ENCODE results near the gene PTPRE. TPM values are rescaled to one million over a fixed set of nuclear protein-coding genes. Genes with fewer than 3 reads are reported as not detected.

PTPRE gene
- total and polyA plus RNA-seq, 2 of the 4 experiments (the other 2 are of a cell fraction), result 0.34 to 0.54 TPM

DNA sequence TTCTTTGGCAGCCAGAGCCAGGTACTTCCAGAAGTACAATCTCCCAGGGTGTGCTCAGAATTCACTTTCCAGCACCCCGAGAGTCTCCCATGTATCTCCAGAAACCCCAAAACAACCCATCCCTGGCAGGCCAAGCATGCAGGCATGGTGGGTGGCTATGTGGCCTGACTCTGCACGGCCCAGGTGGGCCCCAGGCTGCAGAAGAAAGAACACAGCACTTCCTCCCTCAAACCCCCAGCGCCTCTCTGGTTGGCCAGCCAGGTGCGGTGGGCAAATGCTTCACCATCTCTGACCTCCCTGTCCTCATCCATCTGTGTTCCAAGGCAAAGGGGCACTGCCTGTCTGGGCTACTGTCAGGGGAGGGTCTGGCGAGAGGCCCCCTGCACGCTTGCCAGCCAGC is 119.0 kb downstream of the PTPRE start:
- intact Hi-C loops (cut with micrococcal nuclease), result no loop called here
- no peak overlapping the region for H3K4me2 ChIP-seq (ENCODE audit: low read depth, low read length)
- in situ Hi-C loops (cut with MboI; ENCODE audit: low sequenced_read_pairs), result no loop called here

More for the DNA sequence above, 119.0 kb downstream of the PTPRE start:
- Histone ChIP-seq H3K36me3 (ENCODE audit: control insufficient read depth, insufficient read depth, low read length) (no peaks in the 10 kb centered on the region), H3K4me1 (ENCODE audit: control insufficient read depth, insufficient read depth, low read length) (no peaks in the 10 kb centered on the region), H3K4me3 (ENCODE audit: insufficient read depth, low read depth, low read length) (no peak overlapping the region), H4K91ac (ENCODE audit: insufficient read depth, low read depth, low read length) (no peak overlapping the region), H2BK5ac (ENCODE audit: low read depth, low read length, poor library complexity, severe bottlenecking) (no peak overlapping the region), H2AK5ac (ENCODE audit: low read depth, low read length) (no peak overlapping the region), H3K27ac (ENCODE audit: insufficient read depth, low read length) (no peak overlapping the region), H3K9ac (ENCODE audit: low read depth, low read length) (no peak overlapping the region), H3K4ac (ENCODE audit: low read depth, low read length) (no peak overlapping the region), H3K9me3 (ENCODE audit: control insufficient read depth, insufficient read depth, low read length) (no peaks in the 10 kb centered on the region), H3K27me3 (ENCODE audit: control insufficient read depth, insufficient read depth, low read length) (no peaks in the 10 kb centered on the region; the same call in 1 of the 2 replicates), H2BK15ac (ENCODE audit: low read depth, low read length) (no peak overlapping the region), H3K14ac (replicated peaks; ENCODE audit: low read depth, low read length) (no peak overlapping the region), H3K56ac (ENCODE audit: extremely low read depth, insufficient read depth, low read length) (no peak overlapping the region), H4K5ac (ENCODE audit: low read depth, low read length) (no peak overlapping the region), H3K79me1 (ENCODE audit: low read depth in 1 of 2, low read length in 2 of 2) (no peaks in the 10 kb centered on the region), H2AK9ac (replicated peaks; ENCODE audit: low read depth, low read length, poor library complexity) (no peak overlapping the region), H3K9me1 (ENCODE audit: insufficient read depth, low read length) (no peaks in the 10 kb centered on the region), H3K18ac (ENCODE audit: low read depth, low read length) (no peak overlapping the region), H2AFZ (replicated peaks; ENCODE audit: low read length, poor library complexity) (no peak overlapping the region), H4K8ac (ENCODE audit: low read depth in 2 of 2, low read length in 2 of 2) (no peak overlapping the region), H3K23ac (ENCODE audit: low read depth, low read length) (no peak overlapping the region), H2BK120ac (ENCODE audit: low read depth, low read length) (no peak overlapping the region), H2BK20ac (ENCODE audit: low read depth, low read length) (no peak overlapping the region), H4K20me1 (ENCODE audit: insufficient read depth, low read length) (no peaks in the 10 kb centered on the region)
- ATAC-seq (ENCODE audit: low read depth) (no peak), DNase-seq (no peak)
- ChIA-PET POLR2A (ENCODE audit: unreplicated experiment) (no interaction called here), CTCF (no interaction called here)
- no CpG with 5 or more reads among the region's 6 CpGs for WGBS, 2 experiments (ENCODE audit: extremely low coverage in 2 of 2, insufficient read length in 1 of 2)
- no peak for TF ChIP-seq POLR2A (IDR thresholded peaks at IDR 0.05; ENCODE audit: low read depth, low read length)
- no TSS peak for BruUV-seq (replicated peaks)
- dilution Hi-C loops (cut with HindIII; ENCODE audit: low sequenced_read_pairs, unreplicated experiment), result no loop called here
